ENCODE data around the gene TREML1. TPM values are rescaled to one million over a fixed set of nuclear protein-coding genes. Genes with fewer than 3 reads are reported as not detected.

TREML1 gene
- total and polyA plus RNA-seq, 2 of the 8 experiments (the other 6 are each of a cell fraction or from before 2014, with no cell fraction given), result 0.08 TPM; not detected in 1

DNA sequence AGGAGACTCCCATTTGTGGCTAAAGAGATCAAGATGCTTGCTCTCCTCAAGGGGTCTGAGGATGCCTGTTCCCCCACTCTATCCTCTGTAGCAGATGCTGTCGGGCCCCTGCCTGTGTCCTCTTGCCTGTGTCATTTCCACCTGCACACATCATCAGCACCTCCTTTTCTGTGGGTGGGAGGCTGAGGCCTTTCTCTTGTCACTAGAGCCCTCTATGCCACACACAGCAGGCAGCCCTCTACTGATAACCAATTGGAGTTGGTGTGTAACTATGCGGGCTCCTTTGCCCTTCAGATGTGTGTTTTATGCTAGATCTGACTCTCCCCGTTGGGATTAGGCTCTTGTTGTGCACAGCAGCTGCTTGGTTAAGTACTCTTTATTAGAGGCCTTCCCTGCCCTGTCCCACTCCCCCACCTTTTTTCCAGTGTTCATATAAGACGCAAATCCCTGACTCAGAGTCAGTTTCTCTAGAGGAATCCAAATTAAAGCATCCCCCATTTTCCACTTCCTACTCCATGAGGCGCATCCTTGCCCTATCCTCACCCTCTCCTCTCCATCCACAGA, 39.1 kb upstream of the TREML1 start (continued):
- no peak for TF ChIP-seq SIX5 (IDR thresholded peaks at IDR 0.05; ENCODE audit: low read depth, low read length)
